ENCODE results near the gene NUCKS1.
"Not testable (repeated sequence)": the region's sequence is repeated elsewhere in the genome, so short reads cannot be mapped to it uniquely, and the experiment has no call there.

Gene NUCKS1

DNA sequence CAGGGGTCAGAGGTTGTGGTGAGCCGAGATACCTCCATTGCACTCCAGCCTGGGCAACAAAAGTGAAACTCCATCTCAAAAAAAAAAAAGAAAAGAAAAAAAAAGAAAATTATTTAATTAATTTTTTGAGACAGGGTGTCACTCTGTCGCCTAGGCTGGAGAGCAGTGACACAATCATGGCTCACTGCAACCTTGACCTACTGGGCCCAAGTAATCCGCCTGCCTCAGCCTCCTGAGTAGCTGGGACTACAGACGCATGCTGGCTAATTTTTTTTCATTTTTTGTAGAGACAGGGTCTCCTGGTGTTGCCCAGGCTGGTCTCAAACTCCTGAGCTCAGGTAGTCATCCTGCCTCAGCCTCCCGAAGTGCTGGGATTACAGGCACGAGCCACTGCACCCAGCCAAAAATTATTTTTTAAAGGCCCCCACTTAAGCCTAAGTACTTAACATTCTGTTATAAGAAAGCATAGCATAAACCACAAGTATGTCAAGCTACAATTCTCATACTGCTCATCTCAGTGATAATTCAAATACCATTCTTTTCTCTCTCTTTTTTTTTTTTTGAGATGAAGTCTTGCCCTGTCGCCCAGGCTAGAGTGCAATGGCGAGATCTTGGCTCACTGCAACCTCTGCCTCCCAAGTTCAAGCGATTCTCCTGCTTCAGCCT is 19.9 kb downstream of the NUCKS1 start:
- DNase-seq (ENCODE audit: low spot score) = no peak

DNA sequence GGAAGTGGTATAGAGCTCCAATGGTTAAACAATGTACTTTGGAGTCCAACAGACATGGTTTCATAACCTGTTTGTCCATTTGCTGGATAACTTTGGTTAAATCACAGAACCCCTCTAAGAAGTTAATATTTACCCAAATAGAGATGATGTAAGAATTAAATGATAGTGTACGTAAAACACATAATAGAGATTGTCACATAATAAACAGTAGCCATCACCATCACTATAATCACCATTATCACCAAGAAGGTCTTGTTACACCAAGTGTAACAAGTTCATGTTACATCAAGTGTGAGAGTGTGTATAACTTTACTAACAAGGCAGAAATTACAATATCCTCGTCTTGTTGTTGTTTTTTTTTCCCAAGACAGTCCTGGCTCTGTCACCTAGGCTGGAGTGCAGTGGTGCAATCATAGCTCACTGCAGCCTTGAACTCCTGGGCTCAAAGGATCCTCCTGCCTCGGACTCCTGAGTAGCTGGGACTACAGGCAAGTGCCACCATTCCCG is 23.3 kb downstream of the NUCKS1 start:
- no peak for DNase-seq (ENCODE audit: low spot score)

DNA sequence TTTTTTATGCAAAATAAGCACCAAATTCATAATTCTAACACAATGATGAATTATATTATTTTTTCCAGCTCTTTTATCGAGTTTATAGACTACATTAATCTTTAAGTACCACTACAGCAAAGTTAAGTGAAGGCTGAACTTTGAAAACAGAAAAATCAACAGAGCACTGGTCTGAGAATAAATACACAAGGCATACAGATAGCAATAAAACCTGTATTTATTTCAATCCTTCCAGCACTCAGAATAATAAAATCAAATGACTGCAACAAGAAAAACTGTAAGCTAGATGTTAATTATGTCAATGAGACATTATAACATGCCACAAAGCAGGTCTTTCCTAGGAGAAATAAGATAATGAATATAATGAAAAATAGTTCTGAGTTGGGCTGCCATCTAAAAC is 24.5 kb downstream of the NUCKS1 start:
- no peak for DNase-seq (ENCODE audit: low spot score)

DNA sequence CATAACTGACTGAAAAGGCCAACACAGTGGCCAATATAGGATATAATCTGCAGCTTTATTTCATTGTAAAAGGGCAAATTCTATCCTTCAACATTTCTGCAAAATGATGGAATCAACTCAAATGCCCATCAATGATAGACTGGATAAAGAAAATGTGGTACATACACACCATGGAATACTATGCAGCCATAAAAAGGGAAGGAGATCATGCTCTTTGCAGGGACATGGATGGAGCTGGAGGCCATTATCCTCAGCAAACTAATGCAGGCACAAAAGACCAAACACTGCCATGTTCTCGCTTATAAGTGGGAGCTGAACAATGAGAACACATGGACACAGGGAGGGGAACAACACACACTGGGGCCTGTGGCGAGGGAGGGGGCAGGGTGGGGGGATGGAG is 29.2 kb downstream of the NUCKS1 start:
- not testable (repeated sequence) for DNase-seq (ENCODE audit: low spot score)

DNA sequence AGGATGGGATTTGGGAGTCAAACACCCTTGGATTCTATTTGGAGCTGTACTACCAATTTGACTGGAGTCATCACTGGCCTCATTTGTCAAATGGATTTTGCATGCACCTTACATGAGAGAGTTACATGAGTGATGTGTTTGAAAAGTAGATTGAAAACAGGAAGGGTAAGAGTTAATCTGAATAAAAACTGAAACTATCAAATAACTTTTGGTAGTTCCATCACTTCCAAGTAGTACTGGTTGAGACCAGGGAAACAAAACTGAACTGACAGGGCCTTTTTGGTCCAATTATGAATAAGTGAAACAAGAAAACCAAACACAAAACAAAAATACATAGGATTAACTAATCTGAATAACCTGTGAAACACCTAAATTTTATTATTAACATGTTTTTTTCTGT is 30.2 kb downstream of the NUCKS1 start:
- no peak for DNase-seq (ENCODE audit: low spot score)

DNA sequence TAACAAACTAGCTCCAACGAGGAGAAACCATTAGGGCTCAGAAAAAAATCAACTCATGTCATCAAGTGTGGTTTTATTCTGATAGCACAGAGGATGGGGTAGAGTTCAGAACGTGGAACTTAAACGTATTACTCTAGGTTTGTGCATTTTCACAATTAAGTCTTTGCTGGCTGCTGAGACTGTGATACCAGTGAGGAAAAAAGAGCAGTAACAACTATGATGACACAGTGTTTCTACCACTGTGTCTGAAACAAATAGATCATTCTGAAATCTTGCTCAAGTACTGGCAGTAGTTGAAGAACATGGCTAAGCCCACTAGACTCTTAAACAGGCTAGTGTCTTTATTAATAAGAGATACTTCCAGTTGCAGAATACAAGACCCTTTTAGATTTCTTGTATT is 31.0 kb downstream of the NUCKS1 start:
- no peak for DNase-seq (ENCODE audit: low spot score)

DNA sequence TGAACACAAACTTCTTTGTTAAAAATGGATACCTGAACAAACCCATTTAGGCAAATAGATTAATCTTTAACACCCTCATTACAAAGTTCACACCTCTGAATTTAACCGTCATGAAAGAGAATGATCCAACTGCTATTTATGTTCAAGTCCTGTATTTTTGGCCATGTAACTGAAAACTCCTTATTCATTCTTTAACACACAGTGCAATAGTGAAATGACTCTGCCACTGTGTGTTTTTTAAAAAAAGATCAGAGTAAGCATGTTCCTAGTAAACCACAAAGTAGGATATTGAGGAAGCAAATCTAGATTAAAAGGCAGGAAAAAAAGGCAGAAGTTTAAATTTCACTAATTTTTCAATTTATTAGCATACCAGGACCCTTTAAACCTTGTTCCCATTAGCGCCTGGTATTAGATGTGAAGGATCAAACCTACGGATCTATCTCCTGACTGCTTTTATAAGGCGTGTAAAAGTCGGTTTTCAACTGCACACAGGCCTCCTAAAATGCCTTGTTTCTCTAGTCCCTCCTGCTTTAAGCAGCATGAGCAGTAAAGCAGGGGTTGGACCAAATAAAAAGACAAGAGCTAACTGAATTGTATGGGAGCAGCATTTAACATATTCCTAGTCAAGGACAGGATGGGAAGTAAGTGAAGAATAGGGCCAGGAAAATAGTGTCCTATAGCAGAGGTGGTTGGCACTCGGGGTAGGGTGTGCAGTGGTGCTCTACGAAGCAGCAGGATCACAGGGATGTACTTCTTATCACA is 33.4 kb downstream of the NUCKS1 start:
- no peak for DNase-seq (ENCODE audit: low spot score)

DNA sequence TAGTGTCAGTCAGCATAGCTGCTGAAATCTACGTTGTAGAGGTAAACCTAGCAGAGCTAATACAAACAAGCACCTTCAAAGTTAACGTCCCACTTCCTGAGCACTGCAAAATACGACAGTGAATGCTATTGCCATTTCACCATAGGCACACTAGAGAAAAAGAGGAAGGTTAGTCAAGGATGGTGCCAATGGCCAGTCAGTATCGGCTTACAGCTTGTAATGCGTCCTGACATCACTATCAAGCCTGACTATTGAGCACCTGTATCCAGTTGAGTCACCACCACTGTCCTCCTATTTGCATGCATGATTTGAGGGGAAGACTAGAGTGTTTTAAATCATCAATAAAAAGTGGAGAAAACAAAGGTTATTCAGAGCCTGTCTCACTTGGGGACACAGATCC is 34.4 kb downstream of the NUCKS1 start:
- no peak for DNase-seq (ENCODE audit: low spot score)

DNA sequence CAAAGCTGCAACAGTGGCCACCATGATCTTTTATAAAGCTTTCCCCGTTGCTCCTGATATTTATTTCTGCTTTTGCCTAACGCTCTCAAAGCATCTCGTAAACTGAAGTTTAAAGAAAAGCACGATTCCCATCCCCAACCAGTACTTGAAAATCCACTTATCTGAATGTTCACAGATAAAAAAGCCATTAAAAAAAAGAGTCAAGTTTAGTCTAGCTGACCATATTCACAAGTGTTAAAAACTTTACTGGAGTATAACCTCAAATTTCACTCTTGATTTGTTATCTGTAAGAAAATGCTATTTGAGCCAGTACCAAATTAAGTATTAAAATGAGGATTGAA is 35.1 kb downstream of the NUCKS1 start:
- DNase-seq (ENCODE audit: low spot score) = no peak

DNA sequence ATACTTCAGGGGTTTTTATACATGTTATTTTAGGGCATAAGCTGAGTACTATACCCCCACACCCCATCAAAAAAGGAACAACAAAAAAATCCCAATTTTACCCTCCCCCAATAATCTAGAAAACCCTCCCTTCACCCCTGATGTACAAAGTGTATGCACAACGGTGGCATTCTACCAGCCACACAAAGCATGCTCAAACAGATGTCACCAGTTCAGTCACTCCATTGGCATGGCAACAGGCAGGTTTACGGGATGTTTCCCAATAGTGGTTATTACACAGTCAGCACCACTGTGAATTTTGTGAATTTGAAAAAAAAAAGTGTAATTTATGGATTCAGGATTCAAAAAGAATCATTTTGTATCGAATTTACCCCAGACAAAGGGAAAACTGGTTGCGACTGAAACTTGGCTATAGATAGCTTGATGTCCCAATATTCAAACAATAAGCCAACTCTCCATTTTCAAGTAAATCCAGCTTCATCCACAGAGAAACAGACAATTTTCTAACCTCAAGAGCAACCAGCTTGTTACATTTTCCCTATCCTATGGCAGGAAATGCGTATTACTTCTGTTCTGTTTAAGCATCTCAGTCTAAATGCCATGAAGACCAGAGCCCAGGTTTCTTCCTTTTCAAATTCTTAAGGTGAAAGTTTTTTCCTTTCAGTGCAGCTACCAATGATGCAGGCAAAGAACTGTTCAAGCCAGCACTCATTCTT is 35.6 kb downstream of the NUCKS1 start:
- no peak for DNase-seq (ENCODE audit: low spot score)

DNA sequence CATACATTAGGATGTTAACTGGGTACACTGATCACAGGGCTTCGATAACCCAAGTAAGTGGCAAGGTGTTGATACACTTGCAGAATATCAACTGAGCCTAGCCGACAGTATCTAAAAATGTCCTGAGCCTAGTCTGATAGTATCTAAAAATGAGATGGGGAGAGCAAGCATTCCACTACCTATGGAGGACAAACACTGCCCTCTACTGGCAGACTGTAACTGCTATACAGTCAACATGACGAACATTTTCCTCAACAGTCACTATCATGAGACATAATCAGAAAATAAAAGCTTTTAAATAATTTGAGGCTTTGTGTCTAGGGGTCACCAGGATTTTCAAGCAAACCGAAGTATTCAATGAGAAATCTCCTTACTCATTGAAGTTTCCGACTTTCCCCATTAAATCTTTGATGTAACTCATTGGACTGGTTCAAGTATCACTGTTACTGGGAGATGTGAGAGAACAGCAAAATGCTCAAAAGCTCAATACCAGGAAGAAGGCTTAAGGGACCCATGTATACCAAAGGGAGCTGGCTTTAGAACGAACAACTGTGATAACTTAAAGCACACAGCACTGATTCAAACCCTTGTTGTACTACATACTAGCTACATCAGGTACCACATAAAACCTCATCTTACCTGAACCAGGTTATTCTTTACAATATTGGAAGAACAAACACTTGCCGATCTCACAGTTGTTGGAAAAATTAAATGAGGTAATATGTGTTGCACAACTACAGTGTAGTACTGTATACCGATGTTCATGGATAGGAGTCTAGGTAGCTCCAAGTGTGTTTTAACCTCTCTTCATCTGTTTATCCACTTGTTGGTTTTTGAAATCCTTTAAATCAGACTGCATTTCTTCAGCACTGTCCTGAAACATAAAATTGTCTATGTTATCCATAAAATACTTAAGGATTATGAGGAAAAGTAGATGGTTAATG is 38.6 kb downstream of the NUCKS1 start:
- peak; percentile 88 for DNase-seq (ENCODE audit: low spot score)

DNA sequence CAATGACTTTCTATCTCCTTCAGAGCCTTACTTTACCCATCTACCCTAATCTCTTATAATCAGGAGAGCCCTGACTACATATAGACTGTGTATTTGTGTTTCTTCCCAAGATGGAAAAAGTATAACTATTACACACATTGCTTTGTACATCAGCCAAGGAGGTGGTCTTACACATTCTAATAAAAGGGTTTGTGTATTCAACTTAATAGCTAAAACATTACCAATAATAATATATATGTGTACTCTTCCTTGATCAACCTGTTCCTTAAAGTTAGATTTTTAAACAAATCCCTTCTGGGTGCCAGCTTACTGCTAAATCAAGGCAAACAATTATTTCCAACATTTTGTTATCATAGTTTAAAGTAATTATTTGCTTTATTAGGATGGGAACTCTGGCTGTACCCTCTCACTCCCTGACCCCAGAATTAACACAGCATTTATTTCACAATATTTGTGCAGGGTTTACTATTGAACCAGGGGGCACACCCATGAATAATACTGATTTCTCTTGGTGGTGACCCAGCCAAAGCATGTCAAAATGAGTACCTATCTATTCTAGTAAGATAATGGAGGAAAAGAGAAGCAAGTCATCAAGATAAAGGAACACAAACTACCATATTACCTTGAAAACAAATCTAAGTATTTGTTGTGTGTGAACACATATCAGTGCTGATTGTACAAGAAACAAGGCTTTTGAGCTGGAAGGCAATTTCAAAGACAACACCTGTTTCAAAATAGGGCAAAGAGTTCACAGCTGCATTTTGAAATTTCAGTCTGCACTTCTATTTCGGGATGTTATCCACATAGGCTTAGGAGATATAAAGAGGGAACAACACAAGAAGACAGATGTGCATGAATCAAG is 39.5 kb downstream of the NUCKS1 start:
- DNase-seq (ENCODE audit: low spot score) = no peak

DNA sequence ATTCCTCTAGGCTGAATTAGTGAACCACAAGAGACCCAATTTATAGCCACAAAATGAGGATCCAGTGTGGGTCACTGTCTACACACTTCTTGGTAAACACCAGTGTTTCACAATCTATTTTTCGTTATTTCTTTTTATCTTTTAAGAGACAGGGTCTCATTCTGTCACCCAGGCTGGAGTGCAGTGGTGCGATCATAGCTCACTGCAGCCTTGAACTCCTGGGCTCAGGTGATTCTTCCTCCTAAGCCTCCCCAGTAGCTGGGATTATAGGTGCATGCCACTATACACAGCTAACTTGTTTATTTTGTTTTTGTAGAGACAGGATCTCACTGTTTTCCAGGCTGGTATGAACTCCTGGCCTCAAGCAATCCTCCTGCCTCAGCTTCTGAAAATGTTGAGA is 40.3 kb downstream of the NUCKS1 start:
- no peak for DNase-seq (ENCODE audit: low spot score)

DNA sequence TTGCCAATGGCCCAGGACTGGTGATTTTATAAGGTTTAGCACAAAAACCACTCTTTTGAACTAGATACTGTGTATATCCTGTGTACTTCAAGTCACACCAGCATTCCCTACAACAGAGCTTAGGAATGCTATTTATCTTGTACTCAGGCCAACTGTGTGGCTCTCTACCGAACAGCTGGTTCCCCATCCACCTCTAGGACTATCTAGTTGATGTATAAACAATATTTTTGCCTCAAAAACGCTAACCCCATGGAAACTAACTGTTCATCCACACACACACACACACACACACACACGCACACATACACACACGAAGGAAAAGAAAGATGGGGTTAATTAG is 41.0 kb downstream of the NUCKS1 start:
- DNase-seq (ENCODE audit: low spot score) = no peak

DNA sequence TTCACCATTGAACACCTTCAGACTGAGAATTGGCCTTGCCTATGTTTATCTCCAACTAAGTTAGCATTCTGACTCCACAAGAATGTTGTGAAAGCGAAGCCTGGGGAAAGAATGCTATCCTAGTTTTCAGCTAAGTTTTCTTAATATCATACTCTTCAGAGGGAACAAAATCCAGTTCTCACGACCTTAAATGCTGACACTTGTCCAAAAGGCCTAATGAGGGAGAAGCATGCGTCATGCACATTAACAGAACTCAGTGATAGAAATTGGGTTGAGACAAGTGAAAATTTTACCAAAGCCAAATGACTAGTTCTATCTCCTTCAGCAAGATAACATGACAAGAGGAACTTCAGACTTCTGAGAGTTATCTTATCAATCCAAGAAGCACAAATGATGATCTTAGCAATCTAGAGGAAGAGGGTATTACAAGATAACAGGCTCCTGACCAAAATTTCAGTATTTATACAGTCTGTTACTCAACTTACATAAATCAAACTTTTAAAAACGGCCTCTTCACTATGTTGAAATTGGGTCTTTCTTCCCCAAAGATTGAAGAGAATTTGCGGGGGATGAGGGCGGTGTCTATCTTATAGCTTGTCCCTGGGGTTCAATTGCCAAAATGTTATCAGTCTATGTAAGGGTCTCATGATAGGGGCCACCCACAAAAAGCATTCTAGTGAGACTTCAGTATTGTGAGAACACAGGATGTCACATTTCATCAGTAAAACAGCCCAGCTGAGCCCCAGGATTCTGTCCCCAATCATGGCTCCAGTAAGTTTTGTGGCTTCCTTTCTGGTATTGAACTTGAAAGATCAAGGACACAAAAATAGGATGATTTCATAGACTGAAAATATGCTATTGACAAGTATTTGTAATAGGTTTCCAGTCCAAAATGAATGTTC is 43.1 kb downstream of the NUCKS1 start:
- DNase-seq (ENCODE audit: low spot score) = no peak

DNA sequence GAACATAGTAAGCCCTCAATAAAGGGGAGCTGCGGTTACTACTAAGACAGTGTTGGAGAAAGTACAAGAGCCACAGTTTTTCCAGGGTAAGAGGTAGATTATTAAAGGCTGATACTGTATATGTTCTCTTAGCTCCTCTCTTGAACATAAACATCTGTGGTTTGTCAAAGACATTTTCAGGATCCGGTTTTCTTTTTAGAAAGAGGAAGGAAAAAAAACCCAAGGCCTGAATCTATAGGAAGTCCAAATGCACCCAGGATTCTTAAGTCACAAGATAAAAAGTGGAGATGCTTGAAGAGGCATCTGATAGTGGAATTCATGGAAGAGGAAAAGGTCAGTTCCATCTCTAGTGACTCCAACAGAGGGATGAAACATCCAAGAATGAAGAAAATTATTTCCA is 45.1 kb downstream of the NUCKS1 start:
- DNase-seq (ENCODE audit: low spot score) = no peak

DNA sequence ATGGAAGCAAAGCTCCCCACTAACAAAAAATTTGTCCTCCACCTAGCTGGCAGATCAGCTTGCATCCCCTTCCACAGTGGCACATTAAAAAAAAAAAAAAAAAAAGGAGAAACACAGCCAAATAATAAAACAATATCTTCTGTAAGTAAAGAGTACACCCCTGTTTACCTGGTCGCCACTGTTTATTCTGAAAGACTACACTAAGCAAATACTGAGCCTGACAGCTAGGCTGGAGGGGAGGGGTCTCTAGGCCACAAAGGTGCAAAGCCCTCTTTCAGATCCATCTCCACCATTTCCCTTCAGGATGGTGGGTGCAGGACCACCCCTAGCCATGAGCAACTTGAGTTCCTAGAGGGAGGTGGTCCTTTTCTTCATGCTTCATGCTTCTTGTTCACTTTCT is 46.9 kb downstream of the NUCKS1 start:
- DNase-seq (ENCODE audit: low spot score) = no peak

DNA sequence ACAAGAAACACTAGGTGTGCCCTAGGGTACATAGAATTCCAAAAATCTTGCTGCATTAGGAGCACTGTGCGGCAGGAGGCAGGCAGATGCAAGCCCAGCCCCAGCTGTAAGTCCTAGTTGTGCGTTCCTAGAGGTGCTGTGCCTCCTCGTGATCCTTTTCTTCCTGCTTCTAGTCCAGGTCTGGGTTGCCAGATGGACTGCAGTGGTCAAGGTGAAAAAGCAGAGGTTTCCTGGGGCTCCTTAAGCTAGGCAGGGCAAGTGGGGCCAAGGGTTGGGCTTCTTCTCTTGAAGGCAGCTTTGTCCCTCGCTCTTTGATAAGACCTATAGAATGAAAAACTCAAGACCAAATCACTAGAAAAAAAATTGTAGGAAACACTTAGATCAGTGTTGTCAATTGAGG is 48.1 kb downstream of the NUCKS1 start:
- DNase-seq (ENCODE audit: low spot score) = no peak

DNA sequence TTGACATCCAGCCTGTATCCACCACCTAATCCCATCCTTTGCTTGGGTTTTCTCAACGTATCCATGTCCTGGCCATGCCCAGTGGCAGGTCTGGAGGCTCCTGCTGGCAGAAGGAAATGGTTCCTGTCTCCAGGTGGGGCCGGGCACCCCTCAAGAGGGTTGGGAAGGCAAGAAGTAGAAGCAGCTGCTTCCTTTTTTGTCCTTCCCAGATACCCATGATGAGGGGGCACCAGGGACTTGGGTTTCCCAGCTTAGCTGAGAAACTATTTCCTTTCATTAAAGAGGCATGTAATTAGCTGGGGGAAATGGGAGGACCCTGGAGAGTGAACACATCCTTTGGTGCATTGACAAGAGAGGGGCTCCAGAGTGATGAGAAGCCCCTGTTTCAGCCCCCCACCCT is 48.6 kb downstream of the NUCKS1 start:
- no peak for DNase-seq (ENCODE audit: low spot score)

DNA sequence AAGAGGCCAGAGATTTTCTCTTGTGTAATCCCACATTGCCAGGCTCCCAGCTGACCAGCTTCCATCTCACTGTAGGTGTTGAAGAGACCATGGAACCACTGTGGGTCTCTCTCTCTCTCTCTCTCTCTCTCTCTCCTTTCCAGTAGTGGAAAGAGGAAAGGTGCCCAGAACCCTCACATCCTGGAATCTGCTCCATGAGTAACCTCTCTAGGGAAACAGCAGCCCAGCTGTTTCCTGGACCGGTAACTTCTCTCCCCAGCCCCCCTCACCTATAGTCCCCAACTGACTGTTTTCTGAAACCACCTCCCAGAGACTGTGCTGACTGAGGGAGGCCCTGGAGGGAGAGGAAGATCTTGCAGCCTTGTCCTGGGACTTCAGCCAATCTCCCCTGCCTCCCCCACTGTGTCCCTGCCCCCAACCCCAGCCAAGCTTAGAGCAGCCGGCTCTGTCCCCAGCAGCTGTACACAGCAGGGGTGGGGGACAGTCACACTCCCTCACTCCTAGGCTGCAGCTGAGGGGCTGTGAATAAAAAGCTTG is 49.0 kb downstream of the NUCKS1 start:
- DNase-seq (ENCODE audit: low spot score) = no peak

Measured in NAMALWA (cell line).